Prostate gland (tissue), 2 donors: ENCODE results near the gene HOXC5. TPM values are rescaled to one million over a fixed set of nuclear protein-coding genes. Genes with fewer than 3 reads are reported as not detected.

Experiments used
- DNase-seq: peaks from one replicate; pipeline ENCODE4 v3.0.0-alpha.2; 2019; ENCODE audit warnings: low spot score
- H3K27ac ChIP-seq, 2 donors: fragments of 200-600 bp; sonication (generic); 2 replicates each; pipeline ENCODE4 v1.5.1; 2017 to 2019
- H3K27me3 ChIP-seq: fragments of 200-600 bp; sonication (generic); replicated peaks from 2 replicates; pipeline ENCODE4 v1.5.1; 2019; ENCODE audit not compliant: insufficient read depth
- H3K36me3 ChIP-seq, 2 donors: fragments of 200-600 bp; sonication (generic); 1 replicate in 1 of 2; 2 replicates in 1 of 2; pipeline versions ENCODE4 v1.5.1 to v1.8.1; 2017 to 2019
- H3K4me1 ChIP-seq: fragments of 200-600 bp; sonication (generic); replicated peaks from 2 replicates; pipeline ENCODE4 v1.5.1; 2019
- H3K4me3 ChIP-seq, 2 donors: fragments of 200-600 bp; sonication (generic); 2 replicates each; pipeline ENCODE4 v1.5.1; 2017 to 2019
- H3K9me3 ChIP-seq: fragments of 200-600 bp; sonication (generic); 2 replicates; pipeline ENCODE4 v1.5.1; 2017
- CTCF ChIP-seq, 4 experiments: fragments of 200-600 bp in 2 of 4; fragments of 450-650 bp in 2 of 4; sonication (generic) in 2 of 4; IDR thresholded peaks; 1 replicate in 3 of 4; 2 replicates in 1 of 4; pipeline ENCODE4 v1.5.1; 2016 to 2019; ENCODE audit warnings: antibody characterized with exemption in 4 of 4, mild to moderate bottlenecking in 2 of 4, moderate library complexity in 2 of 4
- POLR2A ChIP-seq: fragments of 450-650 bp; IDR thresholded peaks from one replicate; pipeline ENCODE4 v1.6.1; 2016; ENCODE audit warnings: antibody characterized with exemption, mild to moderate bottlenecking
- POLR2AphosphoS5 ChIP-seq: sonication (generic); formaldehyde crosslinking; IDR thresholded peaks from one replicate; pipeline ENCODE4 v1.6.1; 2017; ENCODE audit warnings: antibody characterized with exemption
- WGBS: methylation state at CpG from one replicate; pipeline ENCODE4 v1.1.5; 2018; 5-methylcytosine and 5-hydroxymethylcytosine counted together
- intact Hi-C: fragments of 100-400 bp; cut with DNase I; formaldehyde crosslinking; loops from one replicate; pipeline ENCODE4 v1.14.2; 2022
- total RNA-seq, 2 donors: library from RNA; depleted of rRNA; stranded (reverse); fragments of >200 nt; gene quantifications; one replicate each; pipeline ENCODE4 v1.1.0, GENCODE V29; 2016

HOXC5 gene
- total RNA-seq, 2 donors from 2014 or later = 2.8 TPM; not detected in 1

- no peaks in the 10 kb centered on the region for H3K9me3 ChIP-seq
- DNase-seq = no peak
- no peaks in the 10 kb centered on the region for H3K36me3 ChIP-seq
- no peak overlapping the region for H3K27ac ChIP-seq
- intact Hi-C loops = no loop called here
- TF ChIP-seq CTCF (IDR thresholded peaks at IDR 0.05) = no peak
- no peak for TF ChIP-seq POLR2AphosphoS5
- no peak for TF ChIP-seq POLR2A
- H3K4me1 ChIP-seq = no peaks in the 10 kb centered on the region
- H3K27me3 ChIP-seq = peaks cover 76% of the 10 kb centered on the region
- 35% methylated on average over 6 of the region's 6 CpGs for WGBS
- no peak overlapping the region for H3K4me3 ChIP-seq
Observed at GRCh38 chr12:54042970-54043853, 10.4 kb downstream of the HOXC5 start.

GRCh38 chr12:54044425-54045103, 11.7 kb downstream of the HOXC5 start:
- TF ChIP-seq CTCF (IDR thresholded peaks at IDR 0.05) = no peak
- TF ChIP-seq POLR2AphosphoS5 = no peak
- DNase-seq = no peak
- Histone ChIP-seq H3K9me3 (no peaks in the 10 kb centered on the region), H3K4me1 (no peaks in the 10 kb centered on the region), H3K27ac (no peak overlapping the region), H3K4me3 (no peak overlapping the region), H3K27me3 (peaks cover 80% of the 10 kb centered on the region), H3K36me3 (no peaks in the 10 kb centered on the region)
- intact Hi-C loops = no loop called here
- WGBS = 30% methylated on average over 5 of the region's 5 CpGs

GRCh38 chr12:54045401-54045800, 12.6 kb downstream of the HOXC5 start:
- Histone ChIP-seq H3K9me3 (no peaks in the 10 kb centered on the region), H3K4me3 (no peak overlapping the region), H3K27me3 (peaks cover 83% of the 10 kb centered on the region), H3K36me3 (no peaks in the 10 kb centered on the region), H3K4me1 (no peaks in the 10 kb centered on the region), H3K27ac (no peak overlapping the region)
- intact Hi-C loops = no loop called here
- no peak for DNase-seq
- TF ChIP-seq CTCF (IDR thresholded peaks at IDR 0.05) (no peak), POLR2A (no peak), POLR2AphosphoS5 (no peak)

GRCh38 chr12:54045868-54046521, 13.1 kb downstream of the HOXC5 start:
- Histone ChIP-seq H3K27ac (no peak overlapping the region), H3K4me1 (no peaks in the 10 kb centered on the region), H3K9me3 (no peaks in the 10 kb centered on the region), H3K36me3 (no peaks in the 10 kb centered on the region), H3K4me3 (no peak overlapping the region), H3K27me3 (peaks cover 84% of the 10 kb centered on the region)
- DNase-seq = no peak
- no peak for TF ChIP-seq CTCF (IDR thresholded peaks at IDR 0.05)
- TF ChIP-seq POLR2AphosphoS5 = no peak
- no peak for TF ChIP-seq POLR2A
- intact Hi-C loops = no loop called here
- 24% methylated on average over 16 of the region's 16 CpGs for WGBS
